K562 (cell line): ENCODE results near the gene ARMH1. TPM values are rescaled to one million over a fixed set of nuclear protein-coding genes. Genes with fewer than 3 reads are reported as not detected.
A peak's percentile ranks its signal among the peaks of the same experiment; 100 is the strongest.

ENCODE experiments used
- ATAC-seq: fragments of 200-7000 bp; cut with Tn5 transposase; 3 replicates; pipeline ENCODE4 v1.9.1; 2020; ENCODE audit warnings: moderate library complexity
- BruUV-seq: library from RNA; stranded (reverse); fragments of 400-500 nt; replicated peaks from 2 replicates; lab custom pipeline; 2021; lab: Mats Ljungman, UMichigan
- CTCF ChIA-PET: fragments of 300-600 bp; formaldehyde crosslinking; extraction: SDS; loops from one replicate; lab custom pipeline; 2021; ENCODE audit warnings: low intra/inter-chr PET ratio; lab: Yijun Ruan, JAX
- POLR2A ChIA-PET: fragments of 300-600, 350-650 bp; sonication (Branson Sonifier 250); formaldehyde crosslinking; extraction: SDS; loops from one replicate; lab custom pipeline; 2021; ENCODE audit warnings: antibody characterized with exemption, inconsistent platforms; lab: Yijun Ruan, JAX
- DNase-seq, 4 experiments: peaks; one replicate each; pipeline versions ENCODE4 v3.0.0 to v3.0.0-alpha.2; 2011 to 2018; ENCODE audit warnings: low spot score in 3 of 4, mixed read lengths in 3 of 4; ENCODE audit errors: extremely low read depth in 1 of 4
- FAIRE-seq: peaks from 2 replicates; lab custom pipeline; 2011; peaks lifted over from hg19 to GRCh38; lab: Jason Lieb, UNC
- H2AFZ ChIP-seq: 2 replicates; pipeline ENCODE4 v1.6.0; 2011; ENCODE audit warnings: low read depth, low read length, control low read depth, inconsistent platforms
- H3K27ac ChIP-seq: fragments of 200-600 bp; 3 replicates; pipeline ENCODE4 v1.8.0; 2011; ENCODE audit warnings: low read depth, mild to moderate bottlenecking, control low read depth, inconsistent platforms, low read length, moderate library complexity, mixed read lengths; ENCODE audit errors: extremely low read depth
- H3K27me3 ChIP-seq, 2 experiments: fragments of 300-600 bp in 1 of 2; 2 replicates in 1 of 2; 3 replicates in 1 of 2; pipeline versions ENCODE4 v1.6.0 to v1.8.0; 2011; ENCODE audit warnings: inconsistent platforms in 2 of 2, low read length in 2 of 2, mild to moderate bottlenecking in 1 of 2, mixed read lengths in 1 of 2, moderate library complexity in 1 of 2; ENCODE audit not compliant: control insufficient read depth in 2 of 2, insufficient read depth in 2 of 2
- H3K36me3 ChIP-seq: fragments of 300-600 bp; 3 replicates; pipeline ENCODE4 v1.8.0; 2011; ENCODE audit warnings: mild to moderate bottlenecking, low read length, inconsistent platforms; ENCODE audit not compliant: control insufficient read depth, insufficient read depth
- H3K4me1 ChIP-seq, 2 experiments: fragments of 200-600 bp in 1 of 2; replicated peaks in 1 of 2; 2 replicates in 1 of 2; 3 replicates in 1 of 2; pipeline versions ENCODE4 v1.5.1 to v1.8.0; 2011; ENCODE audit warnings: inconsistent platforms in 2 of 2, low read length in 2 of 2, mild to moderate bottlenecking in 1 of 2, mixed read lengths in 1 of 2, moderate library complexity in 1 of 2; ENCODE audit not compliant: control insufficient read depth in 2 of 2, insufficient read depth in 2 of 2
- H3K4me2 ChIP-seq: 2 replicates; pipeline ENCODE4 v1.6.1; 2011; ENCODE audit warnings: low read length, control low read depth, inconsistent platforms, mixed read lengths; ENCODE audit not compliant: insufficient read depth
- H3K4me3 ChIP-seq: fragments of 200-600 bp; sonication (generic), shearing (Covaris generic); 2 replicates; pipeline ENCODE4 v1.5.1; 2016; ENCODE audit warnings: control low read depth, inconsistent platforms
- H3K79me2 ChIP-seq: fragments of 200-600 bp; 3 replicates; pipeline ENCODE4 v1.8.0; 2011; ENCODE audit warnings: low read length, inconsistent platforms; ENCODE audit not compliant: control insufficient read depth, insufficient read depth
- H3K9ac ChIP-seq, 2 experiments: 2 replicates each; pipeline versions ENCODE4 v1.6.0 to v1.6.1; 2011; ENCODE audit warnings: low read depth in 2 of 2, low read length in 2 of 2, control low read depth in 1 of 2, inconsistent platforms in 1 of 2, mild to moderate bottlenecking in 1 of 2, mixed read lengths in 1 of 2; ENCODE audit not compliant: insufficient read depth in 1 of 2
- H3K9me1 ChIP-seq: one replicate; pipeline ENCODE4 v1.6.0; 2011; ENCODE audit warnings: inconsistent platforms, mild to moderate bottlenecking, low read length, moderate library complexity; ENCODE audit not compliant: control insufficient read depth, insufficient read depth
- H3K9me3 ChIP-seq: replicated peaks from 2 replicates; pipeline ENCODE4 v1.5.1; 2011; ENCODE audit warnings: low read depth, low read length, inconsistent platforms; ENCODE audit not compliant: control insufficient read depth, insufficient read depth
- H4K20me1 ChIP-seq: replicated peaks from 2 replicates; pipeline ENCODE4 v1.6.1; 2011; ENCODE audit warnings: low read length, inconsistent platforms, mixed read lengths; ENCODE audit not compliant: control insufficient read depth, insufficient read depth
- BHLHE40 ChIP-seq: IDR thresholded peaks from 2 replicates; pipeline ENCODE4 v1.6.1; 2011; ENCODE audit warnings: low read length, improper control_type of control experiment
- CHD1 ChIP-seq: fragments of 200-600 bp; sonication (generic); IDR thresholded peaks from one replicate; pipeline ENCODE4 v1.6.1; 2012; ENCODE audit warnings: mild to moderate bottlenecking, moderate library complexity, low read length, inconsistent platforms
- GATA2 ChIP-seq: sonication (generic); formaldehyde crosslinking; IDR thresholded peaks from 2 replicates; pipeline ENCODE4 v1.4.0; 2020; ENCODE audit warnings: mild to moderate bottlenecking, missing genetic modification reagents
- MXI1 ChIP-seq: IDR thresholded peaks from 2 replicates; pipeline ENCODE4 v1.6.1; 2011; ENCODE audit warnings: low read depth, mild to moderate bottlenecking, improper control_type of control experiment, low read length
- RFX1 ChIP-seq: fragments of 450-650 bp; IDR thresholded peaks from 2 replicates; pipeline ENCODE4 v1.6.1; 2016; ENCODE audit warnings: mild to moderate bottlenecking, moderate library complexity
- SMARCE1 ChIP-seq: fragments of 450-650 bp; IDR thresholded peaks from 2 replicates; pipeline ENCODE4 v1.7.1; 2016; ENCODE audit warnings: mild to moderate bottlenecking
- SP2 ChIP-seq: IDR thresholded peaks from 2 replicates; pipeline ENCODE4 v1.6.1; 2011; ENCODE audit warnings: mild to moderate bottlenecking, low read depth, low read length, moderate library complexity; ENCODE audit not compliant: poor library complexity, severe bottlenecking; ENCODE audit errors: extremely low read depth
- SREBF2 ChIP-seq: sonication (generic); formaldehyde crosslinking; IDR thresholded peaks from 2 replicates; pipeline ENCODE4 v1.4.0; 2020; ENCODE audit warnings: mild to moderate bottlenecking, missing genetic modification reagents
- SUPT5H ChIP-seq: fragments of 450-650 bp; IDR thresholded peaks from 2 replicates; pipeline ENCODE4 v1.6.1; 2016
- ZNF217 ChIP-seq: sonication (generic); formaldehyde crosslinking; IDR thresholded peaks from 2 replicates; pipeline ENCODE4 v1.8.0; 2022; ENCODE audit warnings: mild to moderate bottlenecking, missing genetic modification reagents
- WGBS: fragments of 100-300 bp; shearing (Covaris generic); methylation state at CpG from one replicate; pipeline ENCODE4 v1.1.6; 2016; ENCODE audit warnings: low coverage, mixed read lengths; ENCODE audit not compliant: insufficient coverage; ENCODE audit errors: missing lambda C conversion rate; 5-methylcytosine and 5-hydroxymethylcytosine counted together
- in situ Hi-C: fragments of 300-500 bp; cut with MboI; formaldehyde crosslinking; loops from 4 replicates; pipeline ENCODE4 v1.15.0; 2018; ENCODE audit warnings: inconsistent platforms, mixed read lengths
- intact Hi-C: fragments of 100-400 bp; cut with micrococcal nuclease; formaldehyde crosslinking; loops from 2 replicates; pipeline ENCODE4 v1.14.2; 2022
- polyA plus RNA-seq, 8 experiments: library from polyadenylated mRNA; depleted of rRNA in 4 of 8; stranded (reverse) in 5 of 8; unstranded in 3 of 8; fragments of >200 nt; fragmentation: Nextera tagmentation in 2 of 8; fragmentation: Illumina TruSeq in 1 of 8; extraction: Ambion mirVana in 2 of 8; extraction: Trizol in 1 of 8; gene quantifications; 2 replicates each; pipeline versions ENCODE4 v1.2.1 to v1.2.3, GENCODE V29; 2011 to 2014; ENCODE audit warnings: inconsistent platforms in 1 of 8, missing spikeins in 1 of 8
- total RNA-seq, 7 experiments: library from RNA; depleted of rRNA in 6 of 7; stranded (reverse); fragments of >200 nt in 6 of 7; fragmentation: Illumina TruSeq in 2 of 7; extraction: Trizol in 2 of 7; gene quantifications; 2 replicates each; pipeline versions ENCODE4 v1.2.1 to v1.2.3, GENCODE V29; 2011 to 2021; ENCODE audit warnings: low replicate concordance in 1 of 7
- TF ChIP-seq, protein P1 (sequence below): sonication (generic); formaldehyde crosslinking; IDR thresholded peaks from 2 replicates; pipeline ENCODE4 v1.8.0; 2022; ENCODE audit warnings: mild to moderate bottlenecking, missing genetic modification reagents
- TF ChIP-seq, protein P2 (sequence below): sonication (generic); formaldehyde crosslinking; IDR thresholded peaks from 2 replicates; pipeline ENCODE4 v1.8.0; 2022; ENCODE audit warnings: mild to moderate bottlenecking, missing genetic modification reagents
- TF ChIP-seq, protein P3 (sequence below): sonication (generic); formaldehyde crosslinking; IDR thresholded peaks from 2 replicates; pipeline ENCODE4 v1.8.0; 2022; ENCODE audit warnings: missing genetic modification reagents, mild to moderate bottlenecking, borderline replicate concordance
- TF ChIP-seq, protein P4 (sequence below), 2 experiments: fragments of 450-650 bp in 1 of 2; sonication (generic) in 1 of 2; formaldehyde crosslinking in 1 of 2; IDR thresholded peaks in 1 of 2; conservative IDR thresholded peaks in 1 of 2; 2 replicates each; pipeline versions ENCODE4 v1.6.1 to v1.8.1; 2016 to 2023; ENCODE audit warnings: mild to moderate bottlenecking in 2 of 2, moderate library complexity in 2 of 2, inconsistent platforms in 1 of 2, missing genetic modification reagents in 1 of 2

ARMH1 gene
- total and polyA plus RNA-seq, 9 of the 15 experiments (the other 6 are each of a cell fraction or from before 2014, with no cell fraction given), result 0.41 TPM; not detected in 8

DNA sequence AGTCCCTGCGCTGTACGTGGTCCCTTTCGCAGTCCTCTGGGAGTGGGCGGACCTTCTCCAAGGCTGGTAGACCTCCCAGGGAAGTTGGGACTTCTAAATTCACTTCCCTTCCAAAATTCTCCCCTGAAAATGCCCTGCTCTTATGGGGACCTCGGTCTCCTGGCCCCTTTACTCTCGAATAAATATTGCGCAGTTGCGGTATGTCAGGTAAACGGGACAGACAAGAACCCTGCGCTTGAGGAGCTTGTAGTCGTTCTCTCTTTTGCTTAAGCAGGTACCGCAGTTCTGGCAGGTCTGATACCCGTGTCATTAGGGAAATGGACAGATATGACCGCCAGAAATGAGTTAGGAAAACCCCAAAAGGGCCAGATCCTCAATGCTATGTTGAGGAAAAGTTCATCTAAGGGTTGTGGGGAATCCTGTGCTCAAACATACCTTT is 65.7 kb downstream of the ARMH1 start:
- Histone ChIP-seq H3K27ac (peak overlapping the region; percentile 95), H3K4me1 (peaks cover 13 to 22% of the 10 kb centered on the region in 2 experiments; a peak in 4 of 5 replicates), H3K4me3 (peak overlapping the region; percentile 68), H3K9ac (peak overlapping the region; percentile 96 to 97), H4K20me1 (no peaks in the 10 kb centered on the region), H3K4me2 (peak overlapping the region; percentile 94), H3K9me1 (no peaks in the 10 kb centered on the region), H3K27me3 (no peaks in the 10 kb centered on the region), H3K36me3 (peaks cover 39% of the 10 kb centered on the region), H3K9me3 (no peaks in the 10 kb centered on the region), H3K79me2 (peaks cover 49% of the 10 kb centered on the region), H2AFZ (peak overlapping the region; percentile 90)
- peak; percentile 27 for ATAC-seq
- ChIA-PET CTCF (no interaction called here), POLR2A (interaction anchor here (0.5 to 14.7 kb wide), 11 partner anchors 9 to 1674 kb away, joined by 3 to 199 read pairs (median 4); partner anchors contain the start of gene RPS8)
- no peak for FAIRE-seq
- intact Hi-C loops, result no loop called here
- in situ Hi-C loops, result no loop called here
- DNase-seq, result no peak
- under 1% methylated on average over 14 of the region's 14 CpGs for WGBS
- BruUV-seq, result TSS peak; percentile 85
- 0 out of 2 replicates have a peak, but pooled peaks have one; percentile 6 for TF ChIP-seq MXI1
- peak; percentile 33; the same call in 1 of the 2 replicates for TF ChIP-seq BHLHE40
- peak; percentile 86 for TF ChIP-seq CHD1
- no peak for TF ChIP-seq ZNF217 (CRISPR knock-in tag)
- TF ChIP-seq, protein P1, sequence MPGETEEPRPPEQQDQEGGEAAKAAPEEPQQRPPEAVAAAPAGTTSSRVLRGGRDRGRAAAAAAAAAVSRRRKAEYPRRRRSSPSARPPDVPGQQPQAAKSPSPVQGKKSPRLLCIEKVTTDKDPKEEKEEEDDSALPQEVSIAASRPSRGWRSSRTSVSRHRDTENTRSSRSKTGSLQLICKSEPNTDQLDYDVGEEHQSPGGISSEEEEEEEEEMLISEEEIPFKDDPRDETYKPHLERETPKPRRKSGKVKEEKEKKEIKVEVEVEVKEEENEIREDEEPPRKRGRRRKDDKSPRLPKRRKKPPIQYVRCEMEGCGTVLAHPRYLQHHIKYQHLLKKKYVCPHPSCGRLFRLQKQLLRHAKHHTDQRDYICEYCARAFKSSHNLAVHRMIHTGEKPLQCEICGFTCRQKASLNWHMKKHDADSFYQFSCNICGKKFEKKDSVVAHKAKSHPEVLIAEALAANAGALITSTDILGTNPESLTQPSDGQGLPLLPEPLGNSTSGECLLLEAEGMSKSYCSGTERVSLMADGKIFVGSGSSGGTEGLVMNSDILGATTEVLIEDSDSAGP, result 0 out of 2 replicates have a peak, but pooled peaks have one; percentile 29
- 0 out of 2 replicates have a peak, but pooled peaks have one; percentile 84 for TF ChIP-seq SREBF2 (CRISPR knock-in tag)
- no peak for TF ChIP-seq SP2
- TF ChIP-seq GATA2, result 0 out of 2 replicates have a peak, but pooled peaks have one; percentile 18
- TF ChIP-seq RFX1, result no peak
- TF ChIP-seq, protein P2, sequence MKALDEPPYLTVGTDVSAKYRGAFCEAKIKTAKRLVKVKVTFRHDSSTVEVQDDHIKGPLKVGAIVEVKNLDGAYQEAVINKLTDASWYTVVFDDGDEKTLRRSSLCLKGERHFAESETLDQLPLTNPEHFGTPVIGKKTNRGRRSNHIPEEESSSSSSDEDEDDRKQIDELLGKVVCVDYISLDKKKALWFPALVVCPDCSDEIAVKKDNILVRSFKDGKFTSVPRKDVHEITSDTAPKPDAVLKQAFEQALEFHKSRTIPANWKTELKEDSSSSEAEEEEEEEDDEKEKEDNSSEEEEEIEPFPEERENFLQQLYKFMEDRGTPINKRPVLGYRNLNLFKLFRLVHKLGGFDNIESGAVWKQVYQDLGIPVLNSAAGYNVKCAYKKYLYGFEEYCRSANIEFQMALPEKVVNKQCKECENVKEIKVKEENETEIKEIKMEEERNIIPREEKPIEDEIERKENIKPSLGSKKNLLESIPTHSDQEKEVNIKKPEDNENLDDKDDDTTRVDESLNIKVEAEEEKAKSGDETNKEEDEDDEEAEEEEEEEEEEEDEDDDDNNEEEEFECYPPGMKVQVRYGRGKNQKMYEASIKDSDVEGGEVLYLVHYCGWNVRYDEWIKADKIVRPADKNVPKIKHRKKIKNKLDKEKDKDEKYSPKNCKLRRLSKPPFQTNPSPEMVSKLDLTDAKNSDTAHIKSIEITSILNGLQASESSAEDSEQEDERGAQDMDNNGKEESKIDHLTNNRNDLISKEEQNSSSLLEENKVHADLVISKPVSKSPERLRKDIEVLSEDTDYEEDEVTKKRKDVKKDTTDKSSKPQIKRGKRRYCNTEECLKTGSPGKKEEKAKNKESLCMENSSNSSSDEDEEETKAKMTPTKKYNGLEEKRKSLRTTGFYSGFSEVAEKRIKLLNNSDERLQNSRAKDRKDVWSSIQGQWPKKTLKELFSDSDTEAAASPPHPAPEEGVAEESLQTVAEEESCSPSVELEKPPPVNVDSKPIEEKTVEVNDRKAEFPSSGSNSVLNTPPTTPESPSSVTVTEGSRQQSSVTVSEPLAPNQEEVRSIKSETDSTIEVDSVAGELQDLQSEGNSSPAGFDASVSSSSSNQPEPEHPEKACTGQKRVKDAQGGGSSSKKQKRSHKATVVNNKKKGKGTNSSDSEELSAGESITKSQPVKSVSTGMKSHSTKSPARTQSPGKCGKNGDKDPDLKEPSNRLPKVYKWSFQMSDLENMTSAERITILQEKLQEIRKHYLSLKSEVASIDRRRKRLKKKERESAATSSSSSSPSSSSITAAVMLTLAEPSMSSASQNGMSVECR (CRISPR knock-in tag), result 0 out of 2 replicates have a peak, but pooled peaks have one; percentile 7
- TF ChIP-seq SUPT5H, result no peak
- TF ChIP-seq SMARCE1, result 0 out of 2 replicates have a peak, but pooled peaks have one; percentile 13
- TF ChIP-seq, protein P3, sequence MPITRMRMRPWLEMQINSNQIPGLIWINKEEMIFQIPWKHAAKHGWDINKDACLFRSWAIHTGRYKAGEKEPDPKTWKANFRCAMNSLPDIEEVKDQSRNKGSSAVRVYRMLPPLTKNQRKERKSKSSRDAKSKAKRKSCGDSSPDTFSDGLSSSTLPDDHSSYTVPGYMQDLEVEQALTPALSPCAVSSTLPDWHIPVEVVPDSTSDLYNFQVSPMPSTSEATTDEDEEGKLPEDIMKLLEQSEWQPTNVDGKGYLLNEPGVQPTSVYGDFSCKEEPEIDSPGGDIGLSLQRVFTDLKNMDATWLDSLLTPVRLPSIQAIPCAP, result no peak
- TF ChIP-seq, protein P4, sequence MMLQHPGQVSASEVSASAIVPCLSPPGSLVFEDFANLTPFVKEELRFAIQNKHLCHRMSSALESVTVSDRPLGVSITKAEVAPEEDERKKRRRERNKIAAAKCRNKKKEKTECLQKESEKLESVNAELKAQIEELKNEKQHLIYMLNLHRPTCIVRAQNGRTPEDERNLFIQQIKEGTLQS (IDR thresholded peaks at IDR 0.05), result no peak
- TF ChIP-seq, protein P4 (CRISPR knock-in tag; conservative IDR thresholded peaks at IDR 0.05), result 0 out of 2 replicates have a peak, but pooled peaks have one; percentile 4
